ENCODE data around the gene RANBP3.

DNA sequence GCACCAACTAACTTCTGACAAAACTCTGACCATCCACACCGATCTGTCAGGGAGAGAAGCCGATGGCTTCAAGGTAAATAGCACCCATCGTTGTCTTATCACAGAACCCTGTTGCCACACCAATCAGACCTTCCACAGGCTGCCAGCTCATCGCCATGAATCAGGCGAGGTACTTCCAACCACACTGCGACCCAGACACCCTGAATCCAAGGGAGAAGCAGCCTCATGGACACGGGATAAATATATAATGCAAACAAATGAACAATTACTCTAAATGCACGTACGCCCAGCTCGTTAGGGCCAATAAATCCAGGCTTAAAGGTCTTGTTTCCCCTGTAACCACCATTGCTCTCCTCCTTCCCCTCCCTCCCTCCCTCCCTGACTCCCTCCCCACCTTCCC, 20.8 kb downstream of the RANBP3 start:
- TF ChIP-seq CREB1 (IDR thresholded peaks at IDR 0.05; ENCODE audit: low read depth) (no peak), EP300 (IDR thresholded peaks at IDR 0.05; ENCODE audit: borderline replicate concordance) (no peak), FOXM1 (IDR thresholded peaks at IDR 0.05; ENCODE audit: borderline replicate concordance, low read depth) (no peak), CEBPB (IDR thresholded peaks at IDR 0.05) (no peak), TCF12 (IDR thresholded peaks at IDR 0.05; ENCODE audit: low read depth) (no peak), RAD21 (IDR thresholded peaks at IDR 0.05; ENCODE audit: low read depth) (no peak), TAF1 (IDR thresholded peaks at IDR 0.05; ENCODE audit: low read depth) (no peak), YY1 (IDR thresholded peaks at IDR 0.05; ENCODE audit: low read depth) (no peak)
- TF ChIP-seq, protein P1, sequence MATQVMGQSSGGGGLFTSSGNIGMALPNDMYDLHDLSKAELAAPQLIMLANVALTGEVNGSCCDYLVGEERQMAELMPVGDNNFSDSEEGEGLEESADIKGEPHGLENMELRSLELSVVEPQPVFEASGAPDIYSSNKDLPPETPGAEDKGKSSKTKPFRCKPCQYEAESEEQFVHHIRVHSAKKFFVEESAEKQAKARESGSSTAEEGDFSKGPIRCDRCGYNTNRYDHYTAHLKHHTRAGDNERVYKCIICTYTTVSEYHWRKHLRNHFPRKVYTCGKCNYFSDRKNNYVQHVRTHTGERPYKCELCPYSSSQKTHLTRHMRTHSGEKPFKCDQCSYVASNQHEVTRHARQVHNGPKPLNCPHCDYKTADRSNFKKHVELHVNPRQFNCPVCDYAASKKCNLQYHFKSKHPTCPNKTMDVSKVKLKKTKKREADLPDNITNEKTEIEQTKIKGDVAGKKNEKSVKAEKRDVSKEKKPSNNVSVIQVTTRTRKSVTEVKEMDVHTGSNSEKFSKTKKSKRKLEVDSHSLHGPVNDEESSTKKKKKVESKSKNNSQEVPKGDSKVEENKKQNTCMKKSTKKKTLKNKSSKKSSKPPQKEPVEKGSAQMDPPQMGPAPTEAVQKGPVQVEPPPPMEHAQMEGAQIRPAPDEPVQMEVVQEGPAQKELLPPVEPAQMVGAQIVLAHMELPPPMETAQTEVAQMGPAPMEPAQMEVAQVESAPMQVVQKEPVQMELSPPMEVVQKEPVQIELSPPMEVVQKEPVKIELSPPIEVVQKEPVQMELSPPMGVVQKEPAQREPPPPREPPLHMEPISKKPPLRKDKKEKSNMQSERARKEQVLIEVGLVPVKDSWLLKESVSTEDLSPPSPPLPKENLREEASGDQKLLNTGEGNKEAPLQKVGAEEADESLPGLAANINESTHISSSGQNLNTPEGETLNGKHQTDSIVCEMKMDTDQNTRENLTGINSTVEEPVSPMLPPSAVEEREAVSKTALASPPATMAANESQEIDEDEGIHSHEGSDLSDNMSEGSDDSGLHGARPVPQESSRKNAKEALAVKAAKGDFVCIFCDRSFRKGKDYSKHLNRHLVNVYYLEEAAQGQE (IDR thresholded peaks at IDR 0.05; ENCODE audit: low read depth): no peak
- TF ChIP-seq, protein P2, sequence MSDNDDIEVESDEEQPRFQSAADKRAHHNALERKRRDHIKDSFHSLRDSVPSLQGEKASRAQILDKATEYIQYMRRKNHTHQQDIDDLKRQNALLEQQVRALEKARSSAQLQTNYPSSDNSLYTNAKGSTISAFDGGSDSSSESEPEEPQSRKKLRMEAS (IDR thresholded peaks at IDR 0.05): no peak
